CD4-positive, alpha-beta T cell treated with Interleukin-10 for 1 hour (primary cell): Measurements from ENCODE around the gene MOV10L1.
"Not testable (repeated sequence)": the region's sequence is repeated elsewhere in the genome, so short reads cannot be mapped to it uniquely, and the experiment has no call there.

ENCODE experiments used
- DNase-seq: peaks from one replicate; pipeline ENCODE4 v3.0.0-alpha.2; 2020

The MOV10L1 gene

GRCh38 chr22:50161508-50162390 is 71.9 kb downstream of the MOV10L1 start:
- DNase-seq, result no peak

GRCh38 chr22:50162391-50162956 is 72.7 kb downstream of the MOV10L1 start:
- no peak for DNase-seq

DNA sequence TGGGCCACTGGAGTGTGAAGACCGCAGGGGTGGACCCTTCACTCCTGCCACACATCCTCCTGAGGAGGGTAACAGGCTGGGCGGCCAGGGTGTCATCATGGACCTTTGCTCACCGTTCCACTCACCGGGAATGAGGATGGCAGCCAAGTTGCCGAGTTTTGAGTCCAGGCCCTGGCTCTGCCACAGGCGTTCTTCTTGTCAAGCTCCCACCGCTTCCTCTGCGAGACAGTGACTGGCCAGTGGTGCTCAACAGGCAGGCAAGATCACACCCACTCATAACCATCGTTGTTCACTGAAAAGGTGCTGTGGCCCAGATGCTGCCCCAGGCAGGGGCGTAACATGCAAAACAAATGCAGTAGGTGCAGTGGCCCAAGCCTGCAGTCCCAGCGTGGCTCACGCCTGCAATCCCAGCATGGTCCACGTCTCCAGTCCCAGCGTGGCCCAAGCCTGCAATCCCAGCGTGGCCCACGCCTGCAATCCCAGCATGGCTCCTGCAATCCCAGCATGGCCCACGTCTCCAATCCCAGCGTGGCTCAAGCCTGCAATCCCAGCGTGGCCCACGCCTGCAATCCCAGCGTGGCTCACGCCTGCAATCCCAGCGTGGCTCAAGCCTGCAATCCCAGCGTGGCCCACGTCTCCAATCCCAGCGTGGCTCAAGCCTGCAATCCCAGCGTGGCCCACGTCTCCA is 75.8 kb downstream of the MOV10L1 start:
- DNase-seq, result no peak

DNA sequence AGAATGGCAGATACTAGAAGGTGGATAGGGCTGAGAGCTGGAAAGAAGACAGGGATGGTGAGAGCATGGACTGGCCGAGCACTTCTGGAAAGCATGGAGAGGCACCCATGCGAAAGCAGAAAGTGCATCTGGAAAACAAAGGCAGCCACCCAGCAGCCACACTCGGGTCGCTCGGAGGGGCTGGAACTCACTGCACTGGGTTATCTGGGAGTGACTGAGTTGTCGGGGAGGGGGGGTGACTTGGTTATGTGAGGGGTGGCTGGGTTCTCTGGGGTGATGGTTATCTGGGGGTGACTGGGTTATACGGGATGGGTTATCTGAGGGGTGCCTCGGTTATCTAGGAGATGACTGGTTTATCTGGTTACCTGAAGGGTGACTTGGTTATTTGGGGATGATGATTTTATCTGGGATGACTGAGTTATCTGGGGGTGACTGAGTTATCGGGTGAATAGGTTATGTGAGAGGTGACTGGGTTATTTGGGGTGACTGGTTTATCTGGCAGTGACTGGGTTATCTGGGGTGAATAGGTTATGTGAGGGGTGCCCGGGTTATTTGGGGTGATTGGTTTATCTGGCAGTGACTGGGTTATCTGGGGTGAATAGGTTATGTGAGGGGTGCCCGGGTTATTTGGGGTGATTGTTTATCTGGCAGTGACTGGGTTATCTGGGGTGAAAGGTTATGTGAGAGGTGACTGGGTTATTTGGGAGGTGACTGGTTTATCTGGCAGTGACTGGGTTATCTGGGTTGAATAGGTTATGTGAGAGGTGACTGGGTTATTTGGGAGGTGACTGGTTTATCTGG is 78.1 kb downstream of the MOV10L1 start:
- DNase-seq, result no peak

DNA sequence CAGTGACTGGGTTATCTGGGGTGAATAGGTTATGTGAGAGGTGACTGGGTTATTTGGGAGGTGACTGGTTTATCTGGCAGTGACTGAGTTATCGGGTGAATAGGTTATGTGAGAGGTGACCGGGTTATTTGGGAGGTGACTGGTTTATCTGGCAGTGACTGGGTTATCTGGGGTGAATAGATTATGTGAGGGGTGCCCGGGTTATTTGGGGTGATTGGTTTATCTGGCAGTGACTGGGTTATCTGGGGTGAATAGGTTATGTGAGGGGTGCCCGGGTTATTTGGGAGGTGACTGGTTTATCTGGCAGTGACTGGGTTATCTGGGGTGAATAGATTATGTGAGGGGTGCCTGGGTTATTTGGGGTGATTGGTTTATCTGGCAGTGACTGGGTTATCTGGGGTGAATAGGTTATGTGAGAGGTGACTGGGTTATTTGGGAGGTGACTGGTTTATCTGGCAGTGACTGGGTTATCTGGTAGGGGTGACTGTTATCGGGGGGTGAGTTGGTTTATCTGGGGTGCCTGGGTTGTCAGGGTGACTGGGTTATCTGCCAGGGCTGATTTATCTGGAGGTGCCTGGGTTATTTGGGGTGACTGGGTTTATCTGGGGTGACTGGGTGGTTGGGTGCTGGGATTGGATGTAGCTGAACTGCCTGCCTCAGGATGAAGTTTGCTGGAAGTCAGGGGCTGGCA is 78.8 kb downstream of the MOV10L1 start:
- DNase-seq, result not testable (repeated sequence)

DNA sequence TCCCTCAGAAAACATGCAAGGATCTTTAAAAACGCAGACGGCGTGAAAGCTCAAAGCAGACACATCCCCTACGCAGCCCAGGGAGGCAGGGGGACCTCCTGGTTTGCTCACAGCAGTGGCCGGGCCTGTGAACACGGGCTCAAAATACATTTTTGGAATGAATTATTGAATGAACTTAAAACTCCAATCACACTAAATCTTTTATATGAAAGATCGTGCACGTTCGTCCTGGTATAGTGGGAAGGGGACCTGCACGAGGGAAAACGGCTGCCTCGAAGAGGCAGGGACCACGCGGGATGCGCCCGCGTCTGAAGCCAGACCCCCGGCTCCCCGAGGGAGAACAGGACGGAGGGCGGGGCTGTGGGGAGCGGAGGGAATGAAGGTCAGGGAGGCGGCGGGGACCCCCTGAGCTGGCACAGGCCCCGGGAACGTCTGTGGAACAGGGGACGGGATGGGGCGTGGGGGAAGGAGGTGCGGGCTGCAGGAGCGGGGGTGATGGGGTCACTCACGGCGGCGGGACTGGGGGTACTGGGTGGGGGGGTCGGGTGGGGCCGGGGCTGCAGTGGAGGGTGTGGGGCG is 79.5 kb downstream of the MOV10L1 start:
- DNase-seq, result no peak

- peak; percentile 25 for DNase-seq
These were observed 80.1 kb downstream of the MOV10L1 start for GRCh38 chr22:50169774-50170341.

DNA sequence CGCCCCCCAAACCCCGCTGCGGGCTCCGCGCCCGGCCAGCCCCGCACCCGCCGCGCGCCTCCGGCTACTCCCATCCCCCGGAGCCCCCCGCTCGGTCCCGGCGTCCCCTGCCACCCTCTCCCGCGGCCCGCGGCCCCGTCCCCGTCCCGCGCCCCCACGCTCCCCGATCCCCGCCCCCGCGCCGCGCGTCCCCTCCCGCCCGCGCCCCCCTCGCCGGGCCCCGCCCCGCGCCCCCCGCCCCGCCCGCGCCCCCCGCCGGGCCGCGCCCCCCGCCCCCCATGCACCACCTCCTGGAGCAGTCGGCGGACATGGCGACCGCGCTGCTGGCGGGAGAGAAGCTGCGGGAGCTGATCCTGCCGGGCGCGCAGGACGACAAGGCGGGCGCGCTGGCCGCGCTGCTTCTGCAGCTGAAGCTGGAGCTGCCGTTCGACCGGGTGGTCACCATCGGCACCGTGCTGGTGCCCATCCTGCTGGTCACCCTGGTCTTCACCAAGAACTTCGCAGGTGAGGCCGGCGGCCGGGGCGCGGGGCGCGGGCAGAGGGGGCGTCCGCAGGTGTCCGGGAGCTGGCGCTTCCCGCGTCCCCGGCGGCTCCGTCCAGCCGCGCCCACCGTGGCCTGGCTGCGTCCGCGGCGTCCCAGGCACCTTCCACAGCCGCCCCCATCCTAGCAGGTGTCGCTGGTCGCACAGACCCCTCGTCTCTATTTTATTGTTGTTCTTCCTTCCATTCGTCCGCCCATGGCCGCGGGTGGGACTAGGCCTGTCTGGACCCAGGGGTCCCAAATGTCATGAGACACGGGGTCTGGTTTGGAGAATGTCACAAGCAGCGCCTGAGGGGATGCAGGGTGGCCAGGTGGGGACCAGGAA is 80.9 kb downstream of the MOV10L1 start, which contains the start of gene PANX2:
TSS of gene PANX2 (plus strand) at position 279 of the 866 bp plus-strand sequence. CDS start at position 279, 0 bp downstream.
- no peak for DNase-seq

GRCh38 chr22:50171319-50171964 is 81.6 kb downstream of the MOV10L1 start:
- DNase-seq, result no peak

- no peak for DNase-seq
These were observed 82.2 kb downstream of the MOV10L1 start for GRCh38 chr22:50171965-50172421.

GRCh38 chr22:50173311-50173982 is 83.6 kb downstream of the MOV10L1 start:
- no peak for DNase-seq

DNA sequence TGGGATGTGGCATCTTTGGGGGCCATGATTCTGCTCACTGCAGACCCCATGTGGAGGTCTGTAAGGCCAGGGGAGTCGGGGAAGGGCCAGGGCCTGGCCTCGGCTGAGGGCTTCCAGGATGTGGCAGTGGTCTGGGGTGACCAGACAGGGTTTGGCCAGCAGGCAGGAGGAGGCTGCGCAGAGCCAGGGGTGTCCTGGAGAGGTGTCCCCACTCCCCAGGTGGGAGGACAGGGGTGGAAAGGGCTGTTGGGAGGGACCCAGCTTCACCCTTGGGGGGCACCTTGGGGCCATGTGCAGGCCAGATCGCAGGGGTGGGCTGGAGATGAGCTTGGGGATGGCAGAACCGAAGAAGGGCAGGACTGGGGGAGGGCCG is 84.2 kb downstream of the MOV10L1 start:
- no peak for DNase-seq

- no peak for DNase-seq
These were observed 84.8 kb downstream of the MOV10L1 start for GRCh38 chr22:50174382-50175190.

- DNase-seq, result no peak
These were observed 85.3 kb downstream of the MOV10L1 start for GRCh38 chr22:50175191-50175461.

GRCh38 chr22:50175921-50176849 is 86.4 kb downstream of the MOV10L1 start:
- no peak for DNase-seq

DNA sequence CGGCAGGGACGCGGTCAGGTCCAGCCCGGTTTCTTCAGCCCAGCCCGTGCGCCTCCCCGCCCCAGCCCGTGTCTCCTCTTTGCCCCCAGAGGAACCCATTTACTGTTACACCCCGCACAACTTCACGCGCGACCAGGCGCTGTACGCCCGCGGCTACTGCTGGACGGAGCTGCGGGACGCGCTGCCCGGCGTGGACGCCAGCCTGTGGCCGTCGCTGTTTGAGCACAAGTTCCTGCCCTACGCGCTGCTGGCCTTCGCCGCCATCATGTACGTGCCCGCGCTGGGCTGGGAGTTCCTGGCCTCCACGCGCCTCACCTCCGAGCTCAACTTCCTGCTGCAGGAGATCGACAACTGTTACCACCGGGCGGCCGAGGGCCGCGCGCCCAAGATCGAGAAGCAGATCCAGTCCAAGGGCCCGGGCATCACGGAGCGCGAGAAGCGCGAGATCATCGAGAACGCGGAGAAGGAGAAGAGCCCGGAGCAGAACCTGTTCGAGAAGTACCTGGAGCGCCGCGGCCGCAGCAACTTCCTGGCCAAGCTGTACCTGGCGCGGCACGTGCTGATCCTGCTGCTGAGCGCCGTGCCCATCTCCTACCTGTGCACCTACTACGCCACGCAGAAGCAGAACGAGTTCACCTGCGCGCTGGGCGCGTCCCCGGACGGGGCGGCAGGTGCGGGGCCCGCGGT is 87.2 kb downstream of the MOV10L1 start:
- no peak for DNase-seq
